Activated CD4-positive, alpha-beta memory T cell treated with anti-CD3 and anti-CD28 coated beads for 36 hours (primary cell): ENCODE data around the gene IFI27. TPM values are rescaled to one million over a fixed set of nuclear protein-coding genes. Genes with fewer than 3 reads are reported as not detected.

Source experiments
- CTCF ChIA-PET: fragments of 350-600 bp; sonication (Branson Sonifier 250); formaldehyde crosslinking; loops from one replicate; lab custom pipeline; 2021; ENCODE audit warnings: antibody characterized with exemption, inconsistent platforms; lab: Charles Lee
- POLR2A ChIA-PET: fragments of 350-600 bp; sonication (Branson Sonifier 250); formaldehyde crosslinking; loops from one replicate; lab custom pipeline; 2021; ENCODE audit warnings: antibody characterized with exemption; lab: Charles Lee
- DNase-seq: peaks from one replicate; pipeline ENCODE4 v3.0.0-alpha.2; 2020
- H3K27ac Mint-ChIP-seq: one replicate; pipeline ENCODE4 v1.8.0; 2021; ENCODE audit warnings: mixed read lengths
- H3K27me3 Mint-ChIP-seq: one replicate; pipeline ENCODE4 v1.8.0; 2021; ENCODE audit warnings: mixed read lengths
- H3K36me3 Mint-ChIP-seq: one replicate; pipeline ENCODE4 v1.8.0; 2021; ENCODE audit warnings: mixed read lengths
- H3K4me1 Mint-ChIP-seq: one replicate; pipeline ENCODE4 v1.8.0; 2021; ENCODE audit warnings: low read depth, mixed read lengths
- H3K4me3 Mint-ChIP-seq: one replicate; pipeline ENCODE4 v1.8.0; 2021; ENCODE audit warnings: mild to moderate bottlenecking, mixed read lengths
- H3K9me3 Mint-ChIP-seq: one replicate; pipeline ENCODE4 v1.8.0; 2021; ENCODE audit warnings: mixed read lengths
- intact Hi-C: fragments of 100-400 bp; cut with micrococcal nuclease; formaldehyde crosslinking; loops from one replicate; pipeline ENCODE4 v1.15.1; 2023
- total RNA-seq, 2 experiments: library from RNA; stranded (reverse); gene quantifications; one replicate each; pipeline ENCODE4 v1.2.3, GENCODE V29; 2021

The IFI27 gene
- total RNA-seq, 2 experiments from 2014 or later = 2.3 to 3.1 TPM

DNA sequence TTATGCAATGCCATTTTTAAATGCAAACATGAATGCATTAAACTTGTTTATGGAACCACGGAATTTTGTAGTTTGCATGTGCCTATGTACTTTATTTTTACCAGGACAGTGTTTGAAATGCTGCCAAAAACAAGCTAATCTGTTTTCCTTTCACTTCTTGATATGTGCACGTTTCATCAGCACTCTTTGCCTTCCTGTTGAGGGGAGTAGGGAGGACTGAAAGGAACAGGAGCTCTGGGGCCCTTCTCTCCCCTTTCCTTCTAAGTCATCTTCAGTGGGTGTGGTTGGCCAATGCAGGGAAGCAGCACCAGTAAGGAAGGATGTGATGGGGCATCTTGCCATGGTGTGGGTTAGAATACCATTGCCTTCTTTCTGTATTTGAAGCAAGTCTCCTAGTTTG is 51.4 kb downstream of the IFI27 start:
- peaks cover 81% of the 10 kb centered on the region for H3K4me1 Mint-ChIP-seq
- intact Hi-C loops = loop anchor here (2.0 to 5.0 kb wide), 2 partner anchors 25 to 200 kb away; no protein-coding TSS in a partner anchor
- ChIA-PET CTCF (interaction anchor here (1.1 to 3.6 kb wide), 4 partner anchors 9 to 126 kb away, joined by 3 to 18 read pairs (median 10); no protein-coding TSS in a partner anchor), POLR2A (no interaction called here)
- H3K9me3 Mint-ChIP-seq = no peaks in the 10 kb centered on the region
- H3K27me3 Mint-ChIP-seq = no peaks in the 10 kb centered on the region
- H3K4me3 Mint-ChIP-seq = no peak overlapping the region
- H3K36me3 Mint-ChIP-seq = no peaks in the 10 kb centered on the region
- peak; percentile 32 for DNase-seq
- H3K27ac Mint-ChIP-seq = peak overlapping the region; percentile 55

DNA sequence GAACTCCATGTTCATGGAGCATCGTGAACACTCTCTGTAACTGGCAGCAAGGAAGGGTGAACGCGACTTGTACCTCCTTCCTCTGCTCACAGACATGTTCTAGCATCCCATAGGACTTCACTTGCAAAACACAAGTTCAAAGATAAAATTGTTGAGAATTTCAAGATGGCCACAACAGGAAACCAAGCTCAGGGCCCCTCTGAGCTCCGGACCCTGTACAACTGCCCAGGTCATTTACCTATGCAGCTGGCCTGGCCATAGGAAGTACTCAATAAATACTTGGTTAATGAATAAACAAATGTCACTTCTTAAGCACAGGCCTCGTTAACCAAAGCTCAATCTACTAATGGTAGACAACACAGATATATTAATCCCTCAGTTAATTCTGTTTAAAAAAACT is 51.9 kb downstream of the IFI27 start:
- no peak for DNase-seq
- H3K27me3 Mint-ChIP-seq = no peaks in the 10 kb centered on the region
- H3K4me3 Mint-ChIP-seq = no peak overlapping the region
- ChIA-PET CTCF (interaction anchor here (0.5 to 3.6 kb wide), 6 partner anchors 9 to 126 kb away, joined by 3 to 18 read pairs (median 6); no protein-coding TSS in a partner anchor), POLR2A (no interaction called here)
- intact Hi-C loops = loop anchor here (5.0 kb wide), 1 partner anchor 200 kb away; no protein-coding TSS in a partner anchor
- H3K36me3 Mint-ChIP-seq = no peaks in the 10 kb centered on the region
- H3K27ac Mint-ChIP-seq = no peak overlapping the region
- peaks cover 76% of the 10 kb centered on the region for H3K4me1 Mint-ChIP-seq
- H3K9me3 Mint-ChIP-seq = no peaks in the 10 kb centered on the region

DNA sequence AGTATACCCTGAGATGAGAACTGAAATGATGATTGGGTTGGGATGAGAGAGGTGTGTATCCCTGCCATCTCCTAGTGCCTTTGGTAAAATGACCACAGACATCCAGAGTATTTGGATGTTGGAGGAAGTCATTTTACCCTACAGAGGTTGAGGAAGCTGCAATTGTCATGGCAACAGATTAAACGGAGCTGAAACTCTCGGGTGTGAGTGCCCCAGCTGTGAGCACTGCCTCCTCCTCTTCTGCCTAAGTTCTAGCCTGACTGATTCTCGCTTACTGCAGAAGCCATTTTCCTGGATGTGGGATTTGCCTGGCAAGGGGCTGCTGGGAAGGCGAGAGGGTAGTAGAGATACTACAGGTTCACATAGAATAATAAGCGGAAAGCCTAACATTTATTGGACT is 53.3 kb downstream of the IFI27 start:
- peak overlapping the region; percentile 75 for H3K27ac Mint-ChIP-seq
- peak; percentile 40 for DNase-seq
- H3K27me3 Mint-ChIP-seq = no peaks in the 10 kb centered on the region
- H3K4me1 Mint-ChIP-seq = peaks cover 63% of the 10 kb centered on the region
- intact Hi-C loops = loop anchor here (1.0 to 5.0 kb wide), 2 partner anchors 14 to 201 kb away; no protein-coding TSS in a partner anchor
- H3K36me3 Mint-ChIP-seq = no peaks in the 10 kb centered on the region
- H3K9me3 Mint-ChIP-seq = no peaks in the 10 kb centered on the region
- CTCF ChIA-PET = interaction anchor here (0.7 to 3.6 kb wide), 2 partner anchors 27 to 224 kb away, joined by 3 to 18 read pairs; no protein-coding TSS in a partner anchor
- POLR2A ChIA-PET = interaction anchor here (0.9 kb wide), 1 partner anchor 11 kb away, joined by 4 read pairs; no protein-coding TSS in a partner anchor
- no peak overlapping the region for H3K4me3 Mint-ChIP-seq

DNA sequence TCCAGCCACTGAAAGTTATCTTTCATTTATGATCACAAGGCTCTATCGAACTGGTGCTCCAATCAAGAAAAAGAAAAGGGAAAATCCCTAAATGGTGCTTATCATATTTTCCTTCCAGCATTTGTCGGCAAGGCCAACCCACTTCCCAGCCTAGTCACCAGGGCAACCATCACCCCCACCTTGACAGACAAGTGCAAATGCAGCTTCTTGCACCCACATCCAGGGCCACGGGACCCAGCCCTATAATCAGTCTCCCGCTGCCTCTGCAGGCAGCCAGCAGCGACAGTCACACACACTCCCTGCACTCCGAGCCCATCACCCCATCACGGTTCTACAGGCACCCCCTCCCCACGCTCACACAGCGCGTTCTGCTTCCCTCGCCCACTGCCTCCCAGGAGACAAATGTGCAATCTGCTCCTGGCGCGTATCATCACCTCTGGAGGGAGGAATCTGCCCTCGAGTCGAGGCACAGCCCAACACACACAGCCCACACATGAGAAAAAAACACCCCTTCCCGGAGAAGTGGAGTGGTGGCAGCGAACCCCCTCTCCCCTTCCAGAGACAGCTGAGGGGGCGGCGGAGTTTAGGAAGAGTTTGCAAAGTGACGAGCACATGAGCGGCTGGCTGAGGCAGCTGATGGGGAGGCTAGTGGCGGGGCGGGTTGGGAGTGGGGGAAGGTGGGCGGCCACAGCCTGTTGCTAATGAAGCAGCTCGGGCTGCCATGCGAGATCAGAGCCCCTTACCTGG is 54.3 kb downstream of the IFI27 start:
- H3K27ac Mint-ChIP-seq = peak overlapping the region; percentile 75
- no peak overlapping the region for H3K4me3 Mint-ChIP-seq
- CTCF ChIA-PET = interaction anchor here (0.7 to 2.0 kb wide), 4 partner anchors 16 to 225 kb away, joined by 3 to 9 read pairs (median 6); no protein-coding TSS in a partner anchor
- H3K36me3 Mint-ChIP-seq = no peaks in the 10 kb centered on the region
- H3K4me1 Mint-ChIP-seq = peaks cover 55% of the 10 kb centered on the region
- intact Hi-C loops = loop anchor here (1.0 to 5.0 kb wide), 3 partner anchors 8 to 203 kb away; no protein-coding TSS in a partner anchor
- H3K27me3 Mint-ChIP-seq = no peaks in the 10 kb centered on the region
- POLR2A ChIA-PET = interaction anchor here (0.8 to 1.6 kb wide), 4 partner anchors 8 to 12 kb away, joined by 3 to 8 read pairs (median 4); no protein-coding TSS in a partner anchor
- peak; percentile 82 for DNase-seq
- H3K9me3 Mint-ChIP-seq = no peaks in the 10 kb centered on the region

DNA sequence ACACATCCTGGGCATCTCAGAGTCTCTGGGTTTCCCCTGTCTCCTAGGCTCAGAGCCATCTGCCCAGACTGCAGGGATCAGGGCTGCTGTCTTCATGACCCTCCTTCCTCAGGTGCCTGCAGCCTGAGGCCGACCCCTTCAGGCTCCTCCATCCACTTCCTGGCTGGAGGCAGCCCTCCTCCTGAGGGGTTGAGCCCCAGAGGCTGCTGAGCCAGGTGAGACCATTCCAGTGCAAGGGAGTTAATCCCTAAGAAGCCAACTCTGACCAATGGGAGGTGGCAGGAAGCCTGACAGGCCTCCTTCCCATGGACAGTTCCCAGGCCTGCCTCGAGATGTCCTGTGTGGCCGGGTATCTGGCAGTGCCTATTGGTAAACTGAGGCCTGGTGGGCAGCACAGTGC is 55.2 kb downstream of the IFI27 start:
- no peaks in the 10 kb centered on the region for H3K9me3 Mint-ChIP-seq
- no peak overlapping the region for H3K4me3 Mint-ChIP-seq
- ChIA-PET POLR2A (interaction anchor here (0.8 to 1.6 kb wide), 3 partner anchors 8 to 11 kb away, joined by 3 to 8 read pairs (median 3); no protein-coding TSS in a partner anchor), CTCF (interaction anchor here (1.8 to 2.0 kb wide), 3 partner anchors 15 to 34 kb away, joined by 5 to 9 read pairs (median 8); no protein-coding TSS in a partner anchor)
- H3K4me1 Mint-ChIP-seq = peaks cover 48% of the 10 kb centered on the region
- H3K27me3 Mint-ChIP-seq = no peaks in the 10 kb centered on the region
- intact Hi-C loops = loop anchor here (1.0 kb wide), 1 partner anchor 8 kb away; no protein-coding TSS in a partner anchor
- DNase-seq = no peak
- no peaks in the 10 kb centered on the region for H3K36me3 Mint-ChIP-seq
- peak overlapping the region; percentile 54 for H3K27ac Mint-ChIP-seq

Other genes starting within 250 kb of the IFI27 start
- gene FAM181A, start 183.4 kb upstream of the IFI27 start, total RNA-seq = not detected
- 10 to 100 TPM; 40.6 to 44.6 TPM for gene ASB2, start 134.2 kb upstream of the IFI27 start, total RNA-seq
- under 1 TPM; 0.44 to 0.69 TPM for gene CCDC197, start 113.4 kb upstream of the IFI27 start, total RNA-seq
- 1 to 10 TPM; 2.0 to 2.9 TPM for gene OTUB2, start 84.4 kb upstream of the IFI27 start, total RNA-seq
- gene DDX24, start 29.5 kb upstream of the IFI27 start, total RNA-seq = 100 to 1,000 TPM; 241 to 252 TPM
- gene IFI27L1, start 29.4 kb upstream of the IFI27 start, total RNA-seq = 10 to 100 TPM; 35.3 to 42.7 TPM
- 10 to 100 TPM; 69.3 to 74.4 TPM for gene IFI27L2, start 18.9 kb downstream of the IFI27 start, total RNA-seq
- gene PPP4R4, start 63.6 kb downstream of the IFI27 start, total RNA-seq = 10 to 100 TPM; 17.0 to 19.2 TPM
- gene SERPINA10, start 182.5 kb downstream of the IFI27 start, total RNA-seq = not detected
- not detected for gene SERPINA6, start 212.6 kb downstream of the IFI27 start, total RNA-seq